CD4-positive, alpha-beta T cell treated with Interferon gamma for 1 hour (primary cell): Measurements from ENCODE around the gene IRX3.
"Not testable (repeated sequence)": the region's sequence is repeated elsewhere in the genome, so short reads cannot be mapped to it uniquely, and the experiment has no call there.

Source experiments
- DNase-seq: peaks from one replicate; pipeline ENCODE4 v3.0.0-alpha.2; 2020

The IRX3 gene

GRCh38 chr16:54273566-54273965 is 13.0 kb downstream of the IRX3 start:
- DNase-seq = no peak

GRCh38 chr16:54270711-54271110 is 15.9 kb downstream of the IRX3 start:
- no peak for DNase-seq

GRCh38 chr16:54269461-54269860 is 17.1 kb downstream of the IRX3 start:
- DNase-seq = no peak

GRCh38 chr16:54268766-54269165 is 17.8 kb downstream of the IRX3 start:
- DNase-seq = no peak

GRCh38 chr16:54268340-54268739 is 18.2 kb downstream of the IRX3 start:
- no peak for DNase-seq

- no peak for DNase-seq
Measured at GRCh38 chr16:54266363-54266955, 20.1 kb downstream of the IRX3 start.

GRCh38 chr16:54265575-54266107 is 20.9 kb downstream of the IRX3 start:
- no peak for DNase-seq

GRCh38 chr16:54253118-54253517 is 33.5 kb downstream of the IRX3 start:
- no peak for DNase-seq

- DNase-seq = no peak
Measured at GRCh38 chr16:54248863-54249710, 37.5 kb downstream of the IRX3 start.

- DNase-seq = not testable (repeated sequence)
Measured at GRCh38 chr16:54247705-54248104, 38.9 kb downstream of the IRX3 start.

GRCh38 chr16:54246454-54246821 is 40.1 kb downstream of the IRX3 start:
- DNase-seq = no peak

GRCh38 chr16:54245788-54246453 is 40.7 kb downstream of the IRX3 start:
- no peak for DNase-seq

GRCh38 chr16:54244061-54244886 is 42.3 kb downstream of the IRX3 start:
- DNase-seq = no peak

- DNase-seq = no peak
Measured at GRCh38 chr16:54243202-54243601, 43.4 kb downstream of the IRX3 start.

GRCh38 chr16:54242199-54242598 is 44.4 kb downstream of the IRX3 start:
- no peak for DNase-seq

GRCh38 chr16:54241525-54241924 is 45.1 kb downstream of the IRX3 start:
- no peak for DNase-seq

GRCh38 chr16:54240271-54241129 is 46.1 kb downstream of the IRX3 start:
- no peak for DNase-seq

- no peak for DNase-seq
Measured at GRCh38 chr16:54239456-54239855, 47.1 kb downstream of the IRX3 start.

- no peak for DNase-seq
Measured at GRCh38 chr16:54236773-54237172, 49.8 kb downstream of the IRX3 start.

- DNase-seq = no peak
Measured at GRCh38 chr16:54233615-54234014, 53.0 kb downstream of the IRX3 start.
